ENCODE data around the gene CRYBG2.
"Not testable (repeated sequence)": the region's sequence is repeated elsewhere in the genome, so short reads cannot be mapped to it uniquely, and the experiment has no call there.

CRYBG2 gene

GRCh38 chr1:26353976-26354820 lies at the start of gene CRYBG2:
Gene CRYBG2, minus strand, starts transcription at chr1:26354130. Its CDS starts 7,473 bp downstream, at chr1:26346657.
- peak; percentile 40 for DNase-seq

- no peak for DNase-seq
Observed at GRCh38 chr1:26403656-26404055, 49.7 kb upstream of the CRYBG2 start.

- DNase-seq = no peak
Observed at GRCh38 chr1:26401891-26402290, 48.0 kb upstream of the CRYBG2 start.

- DNase-seq = no peak
Observed at GRCh38 chr1:26399034-26399433, 45.1 kb upstream of the CRYBG2 start.

- DNase-seq = no peak
Observed at GRCh38 chr1:26395754-26396153, 41.8 kb upstream of the CRYBG2 start.

GRCh38 chr1:26391450-26391849 lies 37.5 kb upstream of the CRYBG2 start:
- no peak for DNase-seq

GRCh38 chr1:26389604-26390247 lies 35.8 kb upstream of the CRYBG2 start:
- DNase-seq = no peak

- no peak for DNase-seq
Observed at GRCh38 chr1:26388791-26389445, 35.0 kb upstream of the CRYBG2 start.

- no peak for DNase-seq
Observed at GRCh38 chr1:26387447-26387846, 33.5 kb upstream of the CRYBG2 start.

- not testable (repeated sequence) for DNase-seq
Observed at GRCh38 chr1:26385063-26385462, 31.1 kb upstream of the CRYBG2 start.

GRCh38 chr1:26384076-26384475 lies 30.1 kb upstream of the CRYBG2 start:
- no peak for DNase-seq

GRCh38 chr1:26378879-26379251 lies 24.9 kb upstream of the CRYBG2 start:
- no peak for DNase-seq

GRCh38 chr1:26378088-26378878 lies 24.4 kb upstream of the CRYBG2 start:
- no peak for DNase-seq

- no peak for DNase-seq
Observed at GRCh38 chr1:26376050-26376449, 22.1 kb upstream of the CRYBG2 start.

GRCh38 chr1:26375081-26375480 lies 21.2 kb upstream of the CRYBG2 start:
- no peak for DNase-seq

- DNase-seq = not testable (repeated sequence)
Observed at GRCh38 chr1:26374361-26374760, 20.4 kb upstream of the CRYBG2 start.

- no peak for DNase-seq
Observed at GRCh38 chr1:26373789-26374188, 19.9 kb upstream of the CRYBG2 start.

GRCh38 chr1:26373281-26373680 lies 19.4 kb upstream of the CRYBG2 start:
- no peak for DNase-seq

- not testable (repeated sequence) for DNase-seq
Observed at GRCh38 chr1:26372611-26373010, 18.7 kb upstream of the CRYBG2 start, which contains the start of gene ZNF683. Gene ZNF683, minus strand, starts transcription at chr1:26372750. Its CDS starts 4,179 bp downstream, at chr1:26368571.

- no peak for DNase-seq
Observed at GRCh38 chr1:26372039-26372438, 18.1 kb upstream of the CRYBG2 start.

GRCh38 chr1:26370591-26371382 lies 16.9 kb upstream of the CRYBG2 start:
- no peak for DNase-seq

- no peak for DNase-seq
Observed at GRCh38 chr1:26368486-26368885, 14.6 kb upstream of the CRYBG2 start.

Measured in NCI-H526 treated with DMSO at 0.1 percent for 48 hours (cell line).